ENCODE results near the gene OR2M4. TPM values are rescaled to one million over a fixed set of nuclear protein-coding genes. Genes with fewer than 3 reads are reported as not detected.
"Not testable (repeated sequence)": the region's sequence is repeated elsewhere in the genome, so short reads cannot be mapped to it uniquely, and the experiment has no call there.

Gene OR2M4
- total and polyA plus RNA-seq, 4 donors: not detected

DNA sequence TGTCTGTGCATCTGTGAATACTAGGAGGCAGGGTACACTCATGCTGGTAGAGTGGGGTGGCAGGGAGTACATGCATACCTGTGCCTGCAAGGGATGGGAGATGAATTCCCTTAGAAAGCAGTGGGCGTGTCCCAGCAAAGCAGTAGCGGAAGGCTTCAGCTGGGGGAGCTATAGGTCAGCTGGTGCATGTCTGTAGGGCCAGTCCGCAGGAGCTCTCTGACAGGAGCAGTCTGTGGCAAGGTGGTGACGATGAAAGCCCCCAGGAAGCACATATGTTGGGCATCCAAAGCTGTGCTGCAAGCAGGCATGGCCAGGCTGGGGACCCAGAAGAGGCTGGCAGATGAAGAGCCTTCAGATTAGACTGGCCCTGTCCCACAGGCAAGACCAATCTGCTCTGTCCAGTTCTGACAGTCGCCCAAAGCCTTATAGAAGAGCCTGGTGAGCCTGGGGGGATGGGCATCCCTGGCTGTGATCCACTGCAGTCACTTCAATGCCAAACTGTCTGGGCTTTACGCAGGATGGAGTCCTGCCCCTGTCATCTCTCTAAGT lies 1.8 kb upstream of the OR2M4 start:
- peaks cover 0 to 14% (median 7%) of the 10 kb centered on the region in 4 donors for H3K9me3 ChIP-seq (ENCODE audit: control insufficient read depth in 4 of 4, insufficient read depth in 3 of 4, low read length in 3 of 4)
- H3K27me3 ChIP-seq (ENCODE audit: control insufficient read depth in 3 of 3, insufficient read depth in 3 of 3, low read length in 2 of 3): no peaks in the 10 kb centered on the region
- DNase-seq (no peak), ATAC-seq (ENCODE audit: insufficient read depth, low FRiP score) (no peak)
- no peak for TF ChIP-seq CTCF (IDR thresholded peaks at IDR 0.05; ENCODE audit: control extremely low read depth, extremely low read depth)
- 70 to 86% methylated on average over 6 of the region's 6 CpGs for WGBS, 2 donors
- H3K4me1 ChIP-seq (ENCODE audit: control insufficient read depth in 5 of 5, insufficient read depth in 5 of 5, low read length in 5 of 5): no peaks in the 10 kb centered on the region
- no peak overlapping the region for H3K4me3 ChIP-seq
- H3K27ac ChIP-seq (ENCODE audit: low read depth in 1 of 2, low read length in 1 of 2): no peak overlapping the region
- no peak overlapping the region for H3K9ac ChIP-seq (ENCODE audit: insufficient read depth in 1 of 2, low read length in 2 of 2)
- H3K36me3 ChIP-seq (ENCODE audit: control insufficient read depth in 4 of 4, insufficient read depth in 4 of 4, low read length in 4 of 4): no peaks in the 10 kb centered on the region

GRCh38 chr1:248239478-248239877 lies 8.3 kb downstream of the OR2M4 start:
- DNase-seq (no peak), ATAC-seq (ENCODE audit: insufficient read depth, low FRiP score) (no peak)
- H3K9ac ChIP-seq (ENCODE audit: insufficient read depth in 1 of 2, low read length in 2 of 2): no peak overlapping the region
- no peak for TF ChIP-seq CTCF (IDR thresholded peaks at IDR 0.05; ENCODE audit: control extremely low read depth, extremely low read depth)
- H3K27ac ChIP-seq (ENCODE audit: low read depth in 1 of 2, low read length in 1 of 2): no peak overlapping the region
- H3K27me3 ChIP-seq (ENCODE audit: control insufficient read depth in 3 of 3, insufficient read depth in 3 of 3, low read length in 2 of 3): no peaks in the 10 kb centered on the region
- H3K36me3 ChIP-seq (ENCODE audit: control insufficient read depth in 4 of 4, insufficient read depth in 4 of 4, low read length in 4 of 4): no peaks in the 10 kb centered on the region
- 92 to 96% methylated on average over 9 of the region's 9 CpGs for WGBS, 2 donors
- no peak overlapping the region for H3K4me3 ChIP-seq
- H3K4me1 ChIP-seq (ENCODE audit: control insufficient read depth in 5 of 5, insufficient read depth in 5 of 5, low read length in 5 of 5): no peaks in the 10 kb centered on the region
- peaks cover 0 to 5% (median under 1%) of the 10 kb centered on the region in 4 donors for H3K9me3 ChIP-seq (ENCODE audit: control insufficient read depth in 4 of 4, insufficient read depth in 3 of 4, low read length in 3 of 4)

DNA sequence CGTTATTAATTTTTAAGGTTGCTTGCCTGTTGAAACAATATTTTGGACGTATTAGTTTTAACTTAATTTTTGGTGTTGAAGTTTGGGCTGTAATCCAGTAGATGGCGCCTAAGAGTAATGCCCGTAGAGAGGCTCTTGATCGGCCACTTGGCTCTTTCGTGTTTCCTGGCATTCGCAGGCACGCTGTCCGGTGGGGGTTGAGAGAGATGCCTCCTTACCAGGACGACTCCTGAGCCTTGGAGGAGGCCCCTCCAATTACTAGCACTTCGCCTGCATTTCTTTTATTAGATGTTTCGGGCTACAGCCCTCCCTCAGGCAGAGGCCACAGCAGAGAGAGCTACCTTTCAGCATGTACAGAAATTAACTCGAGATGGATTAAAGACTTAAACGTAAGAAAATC lies 12.0 kb downstream of the OR2M4 start:
- no peak overlapping the region for H3K9ac ChIP-seq (ENCODE audit: insufficient read depth in 1 of 2, low read length in 2 of 2)

GRCh38 chr1:248259309-248259708 lies 28.1 kb downstream of the OR2M4 start:
- H3K27ac ChIP-seq (ENCODE audit: low read depth in 1 of 2, low read length in 1 of 2); H3K9ac ChIP-seq (ENCODE audit: insufficient read depth in 1 of 2, low read length in 2 of 2); H3K36me3 ChIP-seq (ENCODE audit: control insufficient read depth in 4 of 4, insufficient read depth in 4 of 4, low read length in 4 of 4); H3K4me3 ChIP-seq; ATAC-seq (ENCODE audit: insufficient read depth, low FRiP score); DNase-seq; H3K9me3 ChIP-seq (ENCODE audit: control insufficient read depth in 4 of 4, insufficient read depth in 3 of 4, low read length in 3 of 4); H3K4me1 ChIP-seq (ENCODE audit: control insufficient read depth in 5 of 5, insufficient read depth in 5 of 5, low read length in 5 of 5); H3K27me3 ChIP-seq (ENCODE audit: control insufficient read depth in 3 of 3, insufficient read depth in 3 of 3, low read length in 2 of 3): not testable (repeated sequence)
- 68 to 86% methylated on average over 1 of the region's 1 CpG for WGBS, 2 donors

More for the DNA sequence above, 12.0 kb downstream of the OR2M4 start:
- no peak for ATAC-seq (ENCODE audit: insufficient read depth, low FRiP score)
- H3K36me3 ChIP-seq (ENCODE audit: control insufficient read depth in 4 of 4, insufficient read depth in 4 of 4, low read length in 4 of 4): no peaks in the 10 kb centered on the region
- H3K27me3 ChIP-seq (ENCODE audit: control insufficient read depth in 3 of 3, insufficient read depth in 3 of 3, low read length in 2 of 3): no peaks in the 10 kb centered on the region
- no peaks in the 10 kb centered on the region for H3K4me1 ChIP-seq (ENCODE audit: control insufficient read depth in 5 of 5, insufficient read depth in 5 of 5, low read length in 5 of 5)
- H3K9me3 ChIP-seq (ENCODE audit: control insufficient read depth in 4 of 4, insufficient read depth in 3 of 4, low read length in 3 of 4): peaks cover 0 to 8% (median 0%) of the 10 kb centered on the region in 4 donors
- H3K4me3 ChIP-seq: no peak overlapping the region
- no peak overlapping the region for H3K27ac ChIP-seq (ENCODE audit: low read depth in 1 of 2, low read length in 1 of 2)
- DNase-seq: peak in 1 of 3 donors; percentile 0
- WGBS, 2 donors: 13 to 14% methylated on average over 14 of the region's 14 CpGs
- no peak for TF ChIP-seq CTCF (IDR thresholded peaks at IDR 0.05; ENCODE audit: control extremely low read depth, extremely low read depth)
